T-cell (primary cell): ENCODE measurements around the gene LHPP. TPM values are rescaled to one million over a fixed set of nuclear protein-coding genes. Genes with fewer than 3 reads are reported as not detected.
"Not testable (repeated sequence)": the region's sequence is repeated elsewhere in the genome, so short reads cannot be mapped to it uniquely, and the experiment has no call there.

Experiments used
- ATAC-seq, 4 experiments: fragments of 200-7000 bp in 3 of 4; fragments of 150-1000 bp in 1 of 4; cut with Tn5 transposase; replicated peaks in 1 of 4; 1 replicate in 3 of 4; 2 replicates in 1 of 4; pipeline ENCODE4 v1.10.0; 2021; ENCODE audit warnings: moderate library complexity in 3 of 4, mild to moderate bottlenecking in 2 of 4, moderate number of reproducible peaks in 1 of 4
- CTCF ChIA-PET, 2 donors: fragments of 300-600 bp; sonication (Branson Sonifier 250); formaldehyde crosslinking; loops; one replicate each; lab custom pipeline; 2022; ENCODE audit warnings: antibody characterized with exemption in 2 of 2; lab: Charles Lee
- POLR2A ChIA-PET, 2 donors: fragments of 300-600 bp; sonication (Branson Sonifier 250); formaldehyde crosslinking; loops; one replicate each; lab custom pipeline; 2022; ENCODE audit warnings: antibody characterized with exemption in 2 of 2; lab: Charles Lee
- DNase-seq, 35 experiments: peaks; one replicate each; pipeline versions ENCODE4 v3.0.0 to v3.0.0-alpha.2; 2013 to 2023
- H3K27ac ChIP-seq: one replicate; pipeline ENCODE4 v1.5.1; 2013; ENCODE audit warnings: low read length
- H3K27me3 ChIP-seq, 2 experiments: replicated peaks in 1 of 2; 1 replicate in 1 of 2; 2 replicates in 1 of 2; pipeline versions ENCODE4 v1.6.1 to v1.7.0; 2013; ENCODE audit warnings: low read length in 1 of 2, mixed read lengths in 1 of 2; ENCODE audit not compliant: control insufficient read depth in 2 of 2, insufficient read depth in 2 of 2; ENCODE audit errors: extremely low read depth in 1 of 2
- H3K36me3 ChIP-seq, 2 donors: 1 replicate in 1 of 2; 2 replicates in 1 of 2; pipeline versions ENCODE4 v1.6.1 to v1.7.0; 2013; ENCODE audit warnings: low read length in 1 of 2; ENCODE audit not compliant: control insufficient read depth in 2 of 2, insufficient read depth in 1 of 2; ENCODE audit errors: extremely low read depth in 1 of 2
- H3K4me1 ChIP-seq, 2 experiments: 1 replicate in 1 of 2; 2 replicates in 1 of 2; pipeline versions ENCODE4 v1.6.1 to v1.7.0; 2013; ENCODE audit warnings: low read length in 2 of 2, mixed read lengths in 1 of 2; ENCODE audit not compliant: insufficient read depth in 2 of 2, control insufficient read depth in 1 of 2; ENCODE audit errors: extremely low read depth in 1 of 2
- H3K4me3 ChIP-seq, 2 donors: 1 replicate in 1 of 2; 2 replicates in 1 of 2; pipeline versions ENCODE4 v1.5.1 to v1.7.0; 2013; ENCODE audit warnings: mild to moderate bottlenecking in 2 of 2, low read length in 1 of 2, moderate library complexity in 1 of 2; ENCODE audit not compliant: control insufficient read depth in 1 of 2; ENCODE audit errors: extremely low read depth in 1 of 2
- H3K9me3 ChIP-seq: 2 replicates; pipeline ENCODE4 v1.7.0; 2013
- H3K27ac Mint-ChIP-seq, 2 donors: one replicate each; pipeline ENCODE4 v1.8.0; 2020 to 2021; ENCODE audit warnings: mild to moderate bottlenecking in 2 of 2, mixed read lengths in 2 of 2
- H3K27me3 Mint-ChIP-seq, 2 donors: one replicate each; pipeline ENCODE4 v1.8.0; 2021 to 2022; ENCODE audit warnings: mixed read lengths in 2 of 2
- H3K36me3 Mint-ChIP-seq: one replicate; pipeline ENCODE4 v1.8.0; 2021; ENCODE audit warnings: mixed read lengths
- H3K4me1 Mint-ChIP-seq, 3 donors: one replicate each; pipeline ENCODE4 v1.8.0; 2020 to 2022; ENCODE audit warnings: mixed read lengths in 3 of 3, mild to moderate bottlenecking in 1 of 3
- H3K4me3 Mint-ChIP-seq, 3 donors: one replicate each; pipeline ENCODE4 v1.8.0; 2020 to 2022; ENCODE audit warnings: mild to moderate bottlenecking in 3 of 3, mixed read lengths in 3 of 3, moderate library complexity in 3 of 3
- H3K9me3 Mint-ChIP-seq, 3 donors: one replicate each; pipeline ENCODE4 v1.8.0; 2020 to 2022; ENCODE audit warnings: mixed read lengths in 3 of 3
- WGBS: methylation state at CpG from one replicate; pipeline ENCODE4 v1.1.5; 2013; ENCODE audit warnings: missing lambda C conversion rate; ENCODE audit not compliant: insufficient coverage; 5-methylcytosine and 5-hydroxymethylcytosine counted together
- total RNA-seq, 35 experiments: library from RNA in 6 of 35; stranded (reverse) in 6 of 35; fragments of 120-200 nt in 1 of 35; gene quantifications; one replicate each; pipeline versions ENCODE4 v1.2.1 to v1.2.4 and lab custom pipeline; 2013 to 2026

LHPP gene
- total RNA-seq, 5 donors from 2014 or later (not counting 1 experiment from before 2014, with no cell fraction given): 13.2 to 27.4 (median 22.3) TPM

- DNase-seq: no peak
- H3K4me1 Mint-ChIP-seq: no peaks in the 10 kb centered on the region
- H3K27me3 Mint-ChIP-seq: peaks cover 13 to 21% of the 10 kb centered on the region in 2 donors
- H3K9me3 Mint-ChIP-seq: no peaks in the 10 kb centered on the region
- ATAC-seq: no peak
- peaks cover 0 to 33% of the 10 kb centered on the region in 2 experiments for H3K27me3 ChIP-seq
- no peaks in the 10 kb centered on the region for H3K36me3 Mint-ChIP-seq
- H3K9me3 ChIP-seq: no peaks in the 10 kb centered on the region
- H3K4me1 ChIP-seq: no peaks in the 10 kb centered on the region
- H3K27ac Mint-ChIP-seq: no peak overlapping the region
- no peak overlapping the region for H3K27ac ChIP-seq
- H3K36me3 ChIP-seq: no peaks in the 10 kb centered on the region
- H3K4me3 Mint-ChIP-seq: no peak overlapping the region
- WGBS: no CpG with 5 or more reads among the region's 4 CpGs
- CTCF ChIA-PET: no interaction called here
- POLR2A ChIA-PET: no interaction called here
- H3K4me3 ChIP-seq: no peak overlapping the region
These were observed 36.2 kb upstream of the LHPP start for GRCh38 chr10:124425227-124425962.

- ChIA-PET POLR2A (interaction anchor here (0.5 to 0.6 kb wide), 4 partner anchors 8 to 434 kb away, joined by 4 to 9 read pairs (median 7); no protein-coding TSS in a partner anchor), CTCF (no interaction called here)
- H3K27ac ChIP-seq: no peak overlapping the region
- no peaks in the 10 kb centered on the region for H3K4me1 ChIP-seq
- no peaks in the 10 kb centered on the region for H3K36me3 Mint-ChIP-seq
- no peaks in the 10 kb centered on the region for H3K9me3 ChIP-seq
- 86% methylated on average over 1 of the region's 3 CpGs for WGBS
- H3K27me3 Mint-ChIP-seq: peaks cover 13 to 23% of the 10 kb centered on the region in 2 donors
- no peak overlapping the region for H3K4me3 Mint-ChIP-seq
- H3K4me1 Mint-ChIP-seq: no peaks in the 10 kb centered on the region
- H3K9me3 Mint-ChIP-seq: no peaks in the 10 kb centered on the region
- DNase-seq (no peak), ATAC-seq (no peak)
- no peak overlapping the region for H3K27ac Mint-ChIP-seq
- H3K27me3 ChIP-seq: peaks cover 0 to 22% of the 10 kb centered on the region in 2 experiments
- no peaks in the 10 kb centered on the region for H3K36me3 ChIP-seq
- H3K4me3 ChIP-seq: no peak overlapping the region
These were observed 33.3 kb upstream of the LHPP start for GRCh38 chr10:124428207-124428777.

GRCh38 chr10:124429576-124429975, 32.0 kb upstream of the LHPP start:
- 40% methylated on average over 1 of the region's 5 CpGs for WGBS
- CTCF ChIA-PET: interaction anchor here in 1 of 2 donors (0.7 kb wide), 1 partner anchor 435 kb away, joined by 6 read pairs; no protein-coding TSS in a partner anchor

GRCh38 chr10:124430077-124430476, 31.5 kb upstream of the LHPP start:
- no peak for DNase-seq
- no peak overlapping the region for H3K27ac Mint-ChIP-seq
- no peaks in the 10 kb centered on the region for H3K36me3 Mint-ChIP-seq
- no peaks in the 10 kb centered on the region for H3K4me1 Mint-ChIP-seq
- no peak overlapping the region for H3K4me3 ChIP-seq
- no peak overlapping the region for H3K27ac ChIP-seq
- H3K36me3 ChIP-seq: no peaks in the 10 kb centered on the region
- no peaks in the 10 kb centered on the region for H3K9me3 ChIP-seq
- 88% methylated on average over 1 of the region's 4 CpGs for WGBS
- H3K4me3 Mint-ChIP-seq: no peak overlapping the region
- CTCF ChIA-PET: no interaction called here
- H3K4me1 ChIP-seq: no peaks in the 10 kb centered on the region
- H3K27me3 ChIP-seq: peaks cover 0 to 22% of the 10 kb centered on the region in 2 experiments
- no peaks in the 10 kb centered on the region for H3K9me3 Mint-ChIP-seq
- POLR2A ChIA-PET: interaction anchor here in 1 of 2 donors (0.6 kb wide), 1 partner anchor 47 kb away, joined by 4 read pairs; no protein-coding TSS in a partner anchor
- no peak for ATAC-seq
- H3K27me3 Mint-ChIP-seq: peaks cover 8 to 17% of the 10 kb centered on the region in 2 donors

More at GRCh38 chr10:124429576-124429975, 32.0 kb upstream of the LHPP start:
- no peak overlapping the region for H3K27ac Mint-ChIP-seq
- no peaks in the 10 kb centered on the region for H3K36me3 Mint-ChIP-seq
- Histone ChIP-seq H3K9me3 (no peaks in the 10 kb centered on the region), H3K27ac (no peak overlapping the region), H3K4me1 (no peaks in the 10 kb centered on the region), H3K4me3 (no peak overlapping the region), H3K36me3 (no peaks in the 10 kb centered on the region), H3K27me3 (peaks cover 0 to 22% of the 10 kb centered on the region in 2 experiments)
- no peaks in the 10 kb centered on the region for H3K4me1 Mint-ChIP-seq
- H3K27me3 Mint-ChIP-seq: peaks cover 8 to 17% of the 10 kb centered on the region in 2 donors
- no peak overlapping the region for H3K4me3 Mint-ChIP-seq
- no peaks in the 10 kb centered on the region for H3K9me3 Mint-ChIP-seq
- ATAC-seq (no peak), DNase-seq (no peak)
- POLR2A ChIA-PET: no interaction called here

GRCh38 chr10:124433461-124433860, 28.2 kb upstream of the LHPP start:
- no CpG with 5 or more reads among the region's 3 CpGs for WGBS
- DNase-seq: no peak
- Mint-ChIP-seq H3K27ac (no peak overlapping the region), H3K27me3 (peaks cover 9 to 11% of the 10 kb centered on the region in 2 donors), H3K4me3 (no peak overlapping the region), H3K9me3 (no peaks in the 10 kb centered on the region), H3K36me3 (no peaks in the 10 kb centered on the region), H3K4me1 (peaks cover 0 to 3% (median 1%) of the 10 kb centered on the region in 3 donors)
- POLR2A ChIA-PET: no interaction called here
- H3K4me3 ChIP-seq: no peak overlapping the region
- no peaks in the 10 kb centered on the region for H3K9me3 ChIP-seq
- CTCF ChIA-PET: interaction anchor here in 1 of 2 donors (0.9 kb wide), 1 partner anchor 29 kb away, joined by 3 read pairs; the partner anchor contains the start of gene LHPP
- H3K36me3 ChIP-seq: no peaks in the 10 kb centered on the region
- ATAC-seq: no peak
- H3K27ac ChIP-seq: no peak overlapping the region
- peaks cover 0 to 10% of the 10 kb centered on the region in 2 experiments for H3K27me3 ChIP-seq
- no peaks in the 10 kb centered on the region for H3K4me1 ChIP-seq

GRCh38 chr10:124435683-124436082, 25.9 kb upstream of the LHPP start:
- H3K4me3 Mint-ChIP-seq, H3K9me3 Mint-ChIP-seq, H3K4me3 ChIP-seq, H3K27ac Mint-ChIP-seq, H3K36me3 Mint-ChIP-seq, H3K36me3 ChIP-seq, H3K9me3 ChIP-seq, H3K4me1 Mint-ChIP-seq, CTCF ChIA-PET, H3K4me1 ChIP-seq, DNase-seq, ATAC-seq, H3K27ac ChIP-seq: not testable (repeated sequence)
- peaks cover 4 to 12% of the 10 kb centered on the region in 2 donors for H3K27me3 Mint-ChIP-seq
- 90% methylated on average over 2 of the region's 4 CpGs for WGBS
- peaks cover 0 to 13% of the 10 kb centered on the region in 2 experiments for H3K27me3 ChIP-seq
- POLR2A ChIA-PET: interaction anchor here in 1 of 2 donors (0.7 kb wide), 1 partner anchor 1431 kb away, joined by 6 read pairs; no protein-coding TSS in a partner anchor
